K562 (cell line): ENCODE results near the gene SLC24A1. TPM values are rescaled to one million over a fixed set of nuclear protein-coding genes. Genes with fewer than 3 reads are reported as not detected.

Source experiments
- ATAC-seq: fragments of 200-7000 bp; cut with Tn5 transposase; 3 replicates; pipeline ENCODE4 v1.9.1; 2020; ENCODE audit warnings: moderate library complexity
- BruUV-seq: library from RNA; stranded (reverse); fragments of 400-500 nt; replicated peaks from 2 replicates; lab custom pipeline; 2021; lab: Mats Ljungman, UMichigan
- CTCF ChIA-PET: fragments of 300-600 bp; formaldehyde crosslinking; extraction: SDS; loops from one replicate; lab custom pipeline; 2021; ENCODE audit warnings: low intra/inter-chr PET ratio; lab: Yijun Ruan, JAX
- POLR2A ChIA-PET: fragments of 300-600, 350-650 bp; sonication (Branson Sonifier 250); formaldehyde crosslinking; extraction: SDS; loops from one replicate; lab custom pipeline; 2021; ENCODE audit warnings: antibody characterized with exemption, inconsistent platforms; lab: Yijun Ruan, JAX
- DNase-seq, 4 experiments: peaks; one replicate each; pipeline versions ENCODE4 v3.0.0 to v3.0.0-alpha.2; 2011 to 2018; ENCODE audit warnings: low spot score in 3 of 4, mixed read lengths in 3 of 4; ENCODE audit errors: extremely low read depth in 1 of 4
- FAIRE-seq: peaks from 2 replicates; lab custom pipeline; 2011; peaks lifted over from hg19 to GRCh38; lab: Jason Lieb, UNC
- H2AFZ ChIP-seq: 2 replicates; pipeline ENCODE4 v1.6.0; 2011; ENCODE audit warnings: low read depth, low read length, control low read depth, inconsistent platforms
- H3K27ac ChIP-seq: fragments of 200-600 bp; 3 replicates; pipeline ENCODE4 v1.8.0; 2011; ENCODE audit warnings: low read depth, mild to moderate bottlenecking, control low read depth, inconsistent platforms, low read length, moderate library complexity, mixed read lengths; ENCODE audit errors: extremely low read depth
- H3K27me3 ChIP-seq, 2 experiments: fragments of 300-600 bp in 1 of 2; 2 replicates in 1 of 2; 3 replicates in 1 of 2; pipeline versions ENCODE4 v1.6.0 to v1.8.0; 2011; ENCODE audit warnings: inconsistent platforms in 2 of 2, low read length in 2 of 2, mild to moderate bottlenecking in 1 of 2, mixed read lengths in 1 of 2, moderate library complexity in 1 of 2; ENCODE audit not compliant: control insufficient read depth in 2 of 2, insufficient read depth in 2 of 2
- H3K36me3 ChIP-seq: fragments of 300-600 bp; 3 replicates; pipeline ENCODE4 v1.8.0; 2011; ENCODE audit warnings: mild to moderate bottlenecking, low read length, inconsistent platforms; ENCODE audit not compliant: control insufficient read depth, insufficient read depth
- H3K4me1 ChIP-seq, 2 experiments: fragments of 200-600 bp in 1 of 2; replicated peaks in 1 of 2; 2 replicates in 1 of 2; 3 replicates in 1 of 2; pipeline versions ENCODE4 v1.5.1 to v1.8.0; 2011; ENCODE audit warnings: inconsistent platforms in 2 of 2, low read length in 2 of 2, mild to moderate bottlenecking in 1 of 2, mixed read lengths in 1 of 2, moderate library complexity in 1 of 2; ENCODE audit not compliant: control insufficient read depth in 2 of 2, insufficient read depth in 2 of 2
- H3K4me2 ChIP-seq: 2 replicates; pipeline ENCODE4 v1.6.1; 2011; ENCODE audit warnings: low read length, control low read depth, inconsistent platforms, mixed read lengths; ENCODE audit not compliant: insufficient read depth
- H3K4me3 ChIP-seq: fragments of 200-600 bp; sonication (generic), shearing (Covaris generic); 2 replicates; pipeline ENCODE4 v1.5.1; 2016; ENCODE audit warnings: control low read depth, inconsistent platforms
- H3K79me2 ChIP-seq: fragments of 200-600 bp; 3 replicates; pipeline ENCODE4 v1.8.0; 2011; ENCODE audit warnings: low read length, inconsistent platforms; ENCODE audit not compliant: control insufficient read depth, insufficient read depth
- H3K9ac ChIP-seq, 2 experiments: 2 replicates each; pipeline versions ENCODE4 v1.6.0 to v1.6.1; 2011; ENCODE audit warnings: low read depth in 2 of 2, low read length in 2 of 2, control low read depth in 1 of 2, inconsistent platforms in 1 of 2, mild to moderate bottlenecking in 1 of 2, mixed read lengths in 1 of 2; ENCODE audit not compliant: insufficient read depth in 1 of 2
- H3K9me1 ChIP-seq: one replicate; pipeline ENCODE4 v1.6.0; 2011; ENCODE audit warnings: inconsistent platforms, mild to moderate bottlenecking, low read length, moderate library complexity; ENCODE audit not compliant: control insufficient read depth, insufficient read depth
- H3K9me3 ChIP-seq: replicated peaks from 2 replicates; pipeline ENCODE4 v1.5.1; 2011; ENCODE audit warnings: low read depth, low read length, inconsistent platforms; ENCODE audit not compliant: control insufficient read depth, insufficient read depth
- H4K20me1 ChIP-seq: replicated peaks from 2 replicates; pipeline ENCODE4 v1.6.1; 2011; ENCODE audit warnings: low read length, inconsistent platforms, mixed read lengths; ENCODE audit not compliant: control insufficient read depth, insufficient read depth
- CBX1 ChIP-seq: sonication (generic); IDR thresholded peaks from 2 replicates; pipeline ENCODE4 v1.6.1; 2016; ENCODE audit warnings: antibody characterized with exemption, low read depth, mild to moderate bottlenecking
- FIP1L1 ChIP-seq: fragments of 200-400 bp; formaldehyde crosslinking; IDR thresholded peaks from 2 replicates; pipeline ENCODE4 v1.6.1; 2018; ENCODE audit warnings: mild to moderate bottlenecking, low read depth, low read length; ENCODE audit not compliant: poor library complexity, severe bottlenecking
- KDM1A ChIP-seq, 2 experiments: fragments of 450-650 bp; IDR thresholded peaks; 2 replicates each; pipeline ENCODE4 v1.6.1; 2016; ENCODE audit warnings: mild to moderate bottlenecking in 2 of 2
- RAD21 ChIP-seq, 2 experiments: fragments of 250-450 bp in 1 of 2; fragments of 450-650 bp in 1 of 2; sonication (Bioruptor Pico) in 1 of 2; formaldehyde crosslinking in 1 of 2; IDR thresholded peaks in 1 of 2; conservative IDR thresholded peaks in 1 of 2; 2 replicates each; pipeline versions ENCODE4 v1.4.0 to v1.8.0; 2020 to 2022; ENCODE audit warnings: mild to moderate bottlenecking in 2 of 2, moderate library complexity in 1 of 2
- RBM25 ChIP-seq: fragments of 200-400 bp; formaldehyde crosslinking; IDR thresholded peaks from 2 replicates; pipeline ENCODE4 v1.6.1; 2018; ENCODE audit warnings: low read length, low read depth, moderate library complexity; ENCODE audit not compliant: severe bottlenecking
- ZNF121 ChIP-seq: sonication (generic); formaldehyde crosslinking; conservative IDR thresholded peaks from 2 replicates; pipeline ENCODE4 v1.8.0; 2022; ENCODE audit warnings: missing genetic modification reagents
- in situ Hi-C: fragments of 300-500 bp; cut with MboI; formaldehyde crosslinking; loops from 4 replicates; pipeline ENCODE4 v1.15.0; 2018; ENCODE audit warnings: inconsistent platforms, mixed read lengths
- intact Hi-C: fragments of 100-400 bp; cut with micrococcal nuclease; formaldehyde crosslinking; loops from 2 replicates; pipeline ENCODE4 v1.14.2; 2022
- polyA plus RNA-seq, 8 experiments: library from polyadenylated mRNA; depleted of rRNA in 4 of 8; stranded (reverse) in 5 of 8; unstranded in 3 of 8; fragments of >200 nt; fragmentation: Nextera tagmentation in 2 of 8; fragmentation: Illumina TruSeq in 1 of 8; extraction: Ambion mirVana in 2 of 8; extraction: Trizol in 1 of 8; gene quantifications; 2 replicates each; pipeline versions ENCODE4 v1.2.1 to v1.2.3, GENCODE V29; 2011 to 2014; ENCODE audit warnings: inconsistent platforms in 1 of 8, missing spikeins in 1 of 8
- total RNA-seq, 7 experiments: library from RNA; depleted of rRNA in 6 of 7; stranded (reverse); fragments of >200 nt in 6 of 7; fragmentation: Illumina TruSeq in 2 of 7; extraction: Trizol in 2 of 7; gene quantifications; 2 replicates each; pipeline versions ENCODE4 v1.2.1 to v1.2.3, GENCODE V29; 2011 to 2021; ENCODE audit warnings: low replicate concordance in 1 of 7
- TF ChIP-seq, protein P1 (sequence below): IDR thresholded peaks from 3 replicates; pipeline ENCODE4 v1.6.1; 2011; ENCODE audit warnings: borderline replicate concordance, mild to moderate bottlenecking, moderate library complexity; ENCODE audit not compliant: insufficient read length; ENCODE audit errors: extremely low read depth
- TF ChIP-seq, protein P2 (sequence below): fragments of 450-650 bp; formaldehyde crosslinking; IDR thresholded peaks from 2 replicates; pipeline ENCODE4 v1.4.0; 2020; ENCODE audit warnings: mild to moderate bottlenecking, moderate library complexity

SLC24A1 gene
- total and polyA plus RNA-seq, 9 of the 15 experiments (the other 6 are each of a cell fraction or from before 2014, with no cell fraction given) = 3.1 to 8.2 (median 5.5) TPM

DNA sequence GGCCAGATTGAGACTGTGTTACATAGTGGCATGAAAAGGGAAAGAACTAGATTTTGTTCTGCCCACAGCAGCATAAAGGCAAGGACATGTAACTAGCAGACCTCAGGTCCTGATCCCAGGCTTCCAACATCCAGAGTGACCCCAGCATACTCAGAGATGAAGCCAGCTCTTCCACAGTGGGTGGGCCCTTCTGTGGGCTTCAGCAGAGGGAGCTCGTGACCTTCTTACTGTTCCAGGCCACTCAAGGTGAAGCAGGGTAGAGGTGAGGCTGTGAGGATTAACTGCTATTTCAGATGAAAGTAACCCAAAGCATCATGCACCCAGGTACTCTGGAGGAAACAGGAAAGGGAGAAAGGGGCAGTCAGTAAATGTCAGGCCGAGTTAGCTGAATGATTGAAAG, 905 bp upstream of the SLC24A1 start (continued):
- TF ChIP-seq CBX1 (no peak), RAD21 (CRISPR knock-in tag; conservative IDR thresholded peaks at IDR 0.05 in 1 of 2, IDR thresholded peaks at IDR 0.05 in 1 of 2) (peak in 1 of 2 experiments; percentile 29; a peak in 1 of 4 replicates), KDM1A (IDR thresholded peaks at IDR 0.05) (no peak)
- TF ChIP-seq, protein P1, sequence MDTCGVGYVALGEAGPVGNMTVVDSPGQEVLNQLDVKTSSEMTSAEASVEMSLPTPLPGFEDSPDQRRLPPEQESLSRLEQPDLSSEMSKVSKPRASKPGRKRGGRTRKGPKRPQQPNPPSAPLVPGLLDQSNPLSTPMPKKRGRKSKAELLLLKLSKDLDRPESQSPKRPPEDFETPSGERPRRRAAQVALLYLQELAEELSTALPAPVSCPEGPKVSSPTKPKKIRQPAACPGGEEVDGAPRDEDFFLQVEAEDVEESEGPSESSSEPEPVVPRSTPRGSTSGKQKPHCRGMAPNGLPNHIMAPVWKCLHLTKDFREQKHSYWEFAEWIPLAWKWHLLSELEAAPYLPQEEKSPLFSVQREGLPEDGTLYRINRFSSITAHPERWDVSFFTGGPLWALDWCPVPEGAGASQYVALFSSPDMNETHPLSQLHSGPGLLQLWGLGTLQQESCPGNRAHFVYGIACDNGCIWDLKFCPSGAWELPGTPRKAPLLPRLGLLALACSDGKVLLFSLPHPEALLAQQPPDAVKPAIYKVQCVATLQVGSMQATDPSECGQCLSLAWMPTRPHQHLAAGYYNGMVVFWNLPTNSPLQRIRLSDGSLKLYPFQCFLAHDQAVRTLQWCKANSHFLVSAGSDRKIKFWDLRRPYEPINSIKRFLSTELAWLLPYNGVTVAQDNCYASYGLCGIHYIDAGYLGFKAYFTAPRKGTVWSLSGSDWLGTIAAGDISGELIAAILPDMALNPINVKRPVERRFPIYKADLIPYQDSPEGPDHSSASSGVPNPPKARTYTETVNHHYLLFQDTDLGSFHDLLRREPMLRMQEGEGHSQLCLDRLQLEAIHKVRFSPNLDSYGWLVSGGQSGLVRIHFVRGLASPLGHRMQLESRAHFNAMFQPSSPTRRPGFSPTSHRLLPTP = no peak
- TF ChIP-seq, protein P2, sequence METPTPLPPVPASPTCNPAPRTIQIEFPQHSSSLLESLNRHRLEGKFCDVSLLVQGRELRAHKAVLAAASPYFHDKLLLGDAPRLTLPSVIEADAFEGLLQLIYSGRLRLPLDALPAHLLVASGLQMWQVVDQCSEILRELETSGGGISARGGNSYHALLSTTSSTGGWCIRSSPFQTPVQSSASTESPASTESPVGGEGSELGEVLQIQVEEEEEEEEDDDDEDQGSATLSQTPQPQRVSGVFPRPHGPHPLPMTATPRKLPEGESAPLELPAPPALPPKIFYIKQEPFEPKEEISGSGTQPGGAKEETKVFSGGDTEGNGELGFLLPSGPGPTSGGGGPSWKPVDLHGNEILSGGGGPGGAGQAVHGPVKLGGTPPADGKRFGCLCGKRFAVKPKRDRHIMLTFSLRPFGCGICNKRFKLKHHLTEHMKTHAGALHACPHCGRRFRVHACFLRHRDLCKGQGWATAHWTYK (CRISPR knock-in tag) = no peak

DNA sequence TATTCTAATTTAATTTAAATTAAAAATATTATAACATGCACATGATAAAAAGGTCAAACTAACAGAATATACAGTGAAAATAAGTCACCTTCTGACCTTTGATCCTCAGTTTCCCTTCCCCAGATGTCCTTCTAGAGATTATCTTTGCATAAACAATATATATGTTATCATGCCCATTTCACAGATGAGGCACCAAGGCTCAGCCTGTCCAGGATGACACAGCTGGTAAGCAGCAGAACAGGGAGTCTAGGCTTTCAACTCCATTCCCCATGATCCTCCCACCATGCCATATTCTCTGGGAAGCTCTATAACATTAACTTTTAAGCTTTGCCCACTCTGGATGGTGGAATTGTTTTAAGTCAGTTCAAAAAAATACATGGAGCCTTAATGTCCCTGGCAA, 1.4 kb downstream of the SLC24A1 start:
- Histone ChIP-seq H3K9me3 (no peaks in the 10 kb centered on the region), H4K20me1 (no peaks in the 10 kb centered on the region; the same call in 1 of the 2 replicates), H3K27me3 (no peaks in the 10 kb centered on the region), H3K79me2 (no peaks in the 10 kb centered on the region), H3K4me2 (no peak overlapping the region)
- in situ Hi-C loops = no loop called here
- ATAC-seq (no peak), DNase-seq (no peak)
- TF ChIP-seq FIP1L1 (no peak), ZNF121 (CRISPR knock-in tag) (no peak), RBM25 (peak; percentile 82)
- TF ChIP-seq, all 486 proteins: peak for 1
- no peak overlapping the region for H3K9ac ChIP-seq
- ChIA-PET CTCF (no interaction called here), POLR2A (interaction anchor here (0.5 to 1.1 kb wide), 2 partner anchors 8 to 24 kb away, joined by 3 to 4 read pairs; no protein-coding TSS in a partner anchor)
- no TSS peak for BruUV-seq
- FAIRE-seq = no peak
- intact Hi-C loops = no loop called here
- no peaks in the 10 kb centered on the region for H3K36me3 ChIP-seq
- no peak overlapping the region for H3K27ac ChIP-seq
- H3K4me1 ChIP-seq = peaks cover 3 to 16% of the 10 kb centered on the region in 2 experiments; a peak in 3 of 5 replicates
- no peak overlapping the region for H2AFZ ChIP-seq
- H3K4me3 ChIP-seq = no peak overlapping the region
- no peaks in the 10 kb centered on the region for H3K9me1 ChIP-seq
